Gastrocnemius medialis (tissue), 4 donors: ENCODE results near the gene LTBP4. TPM values are rescaled to one million over a fixed set of nuclear protein-coding genes. Genes with fewer than 3 reads are reported as not detected.
"Not testable (repeated sequence)": the region's sequence is repeated elsewhere in the genome, so short reads cannot be mapped to it uniquely, and the experiment has no call there.

Experiments used
- ATAC-seq, 2 donors: fragments of 150-250 bp; one replicate each; pipeline ENCODE4 v1.9.1; 2016
- DNase-seq, 2 donors: peaks; one replicate each; pipeline ENCODE4 v3.0.0-alpha.2; 2019
- H3K27ac ChIP-seq, 4 donors: fragments of 200-600 bp; sonication (generic); 1 replicate in 1 of 4; 2 replicates in 3 of 4; pipeline ENCODE4 v1.5.1; 2016 to 2018; ENCODE audit warnings: mild to moderate bottlenecking in 2 of 4, moderate library complexity in 1 of 4
- H3K27me3 ChIP-seq, 3 donors: fragments of 200-600 bp; sonication (generic) in 2 of 3; 1 replicate in 1 of 3; 2 replicates in 2 of 3; pipeline versions ENCODE4 v1.5.1 to v1.6.0; 2016 to 2019; ENCODE audit warnings: mild to moderate bottlenecking in 1 of 3, moderate library complexity in 1 of 3
- H3K36me3 ChIP-seq, 2 donors: fragments of 200-600 bp; sonication (generic) in 1 of 2; one replicate each; pipeline ENCODE4 v1.5.1; 2017 to 2018
- H3K4me1 ChIP-seq, 2 donors: fragments of 200-600 bp; sonication (generic) in 1 of 2; one replicate each; pipeline ENCODE4 v1.5.1; 2016 to 2017; ENCODE audit warnings: mild to moderate bottlenecking in 2 of 2
- H3K4me3 ChIP-seq, 4 donors: fragments of 200-600 bp; sonication (generic) in 3 of 4; 1 replicate in 1 of 4; 2 replicates in 3 of 4; pipeline ENCODE4 v1.5.1; 2016 to 2019; ENCODE audit warnings: mild to moderate bottlenecking in 2 of 4
- H3K9me3 ChIP-seq, 3 donors: fragments of 200-600 bp; sonication (generic) in 2 of 3; 1 replicate in 1 of 3; 2 replicates in 2 of 3; pipeline ENCODE4 v1.5.1; 2016 to 2019
- POLR2A ChIP-seq, 2 donors: fragments of 450-650 bp; IDR thresholded peaks; one replicate each; pipeline ENCODE4 v1.6.1; 2017; ENCODE audit warnings: antibody characterized with exemption in 2 of 2, mild to moderate bottlenecking in 2 of 2, moderate library complexity in 2 of 2
- in situ Hi-C, 4 donors: fragments of 200-750 bp; cut with MboI; loops; one replicate each; pipeline versions ENCODE4 v1.15.0 to v1.8.0; 2017; ENCODE audit warnings: low sequenced_read_pairs in 4 of 4
- intact Hi-C: fragments of 100-400 bp; cut with DNase I; formaldehyde crosslinking; loops from one replicate; pipeline ENCODE4 v1.15.1; 2023; ENCODE audit warnings: low total_unique reads
- total RNA-seq, 4 donors: library from RNA; depleted of rRNA; stranded (reverse); fragments of >200 nt; gene quantifications; one replicate each; pipeline versions ENCODE4 v1.1.0 to v1.2.3, GENCODE V29; 2016
- TF ChIP-seq, protein P1 (sequence below), 5 experiments: fragments of 450-650 bp in 3 of 5; fragments of 200-600 bp in 2 of 5; sonication (generic) in 2 of 5; IDR thresholded peaks in 4 of 5; conservative IDR thresholded peaks in 1 of 5; 1 replicate in 4 of 5; 2 replicates in 1 of 5; pipeline ENCODE4 v1.5.1; 2016 to 2019; ENCODE audit warnings: antibody characterized with exemption in 5 of 5, mild to moderate bottlenecking in 3 of 5, moderate library complexity in 3 of 5

LTBP4 gene
- total RNA-seq, 4 donors from 2014 or later = 34.4 to 46.7 (median 40.5) TPM

GRCh38 chr19:40642051-40642706 lies 41.0 kb downstream of the LTBP4 start:
- in situ Hi-C loops = loop anchor here in 1 of 4 donors (25.0 kb wide), 1 partner anchor 505 kb away; no protein-coding TSS in a partner anchor
- Histone ChIP-seq H3K4me3 (no peak overlapping the region), H3K27me3 (no peaks in the 10 kb centered on the region), H3K36me3 (no peaks in the 10 kb centered on the region), H3K27ac (no peak overlapping the region), H3K9me3 (no peaks in the 10 kb centered on the region), H3K4me1 (peaks cover 7 to 9% of the 10 kb centered on the region in 2 donors)
- DNase-seq (no peak), ATAC-seq (no peak)
- no peak for TF ChIP-seq POLR2A (IDR thresholded peaks at IDR 0.05)
- TF ChIP-seq, protein P1, sequence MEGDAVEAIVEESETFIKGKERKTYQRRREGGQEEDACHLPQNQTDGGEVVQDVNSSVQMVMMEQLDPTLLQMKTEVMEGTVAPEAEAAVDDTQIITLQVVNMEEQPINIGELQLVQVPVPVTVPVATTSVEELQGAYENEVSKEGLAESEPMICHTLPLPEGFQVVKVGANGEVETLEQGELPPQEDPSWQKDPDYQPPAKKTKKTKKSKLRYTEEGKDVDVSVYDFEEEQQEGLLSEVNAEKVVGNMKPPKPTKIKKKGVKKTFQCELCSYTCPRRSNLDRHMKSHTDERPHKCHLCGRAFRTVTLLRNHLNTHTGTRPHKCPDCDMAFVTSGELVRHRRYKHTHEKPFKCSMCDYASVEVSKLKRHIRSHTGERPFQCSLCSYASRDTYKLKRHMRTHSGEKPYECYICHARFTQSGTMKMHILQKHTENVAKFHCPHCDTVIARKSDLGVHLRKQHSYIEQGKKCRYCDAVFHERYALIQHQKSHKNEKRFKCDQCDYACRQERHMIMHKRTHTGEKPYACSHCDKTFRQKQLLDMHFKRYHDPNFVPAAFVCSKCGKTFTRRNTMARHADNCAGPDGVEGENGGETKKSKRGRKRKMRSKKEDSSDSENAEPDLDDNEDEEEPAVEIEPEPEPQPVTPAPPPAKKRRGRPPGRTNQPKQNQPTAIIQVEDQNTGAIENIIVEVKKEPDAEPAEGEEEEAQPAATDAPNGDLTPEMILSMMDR (IDR thresholded peaks at IDR 0.05 in 4 of 5, conservative IDR thresholded peaks at IDR 0.05 in 1 of 5) = no peak
- intact Hi-C loops = no loop called here

- Histone ChIP-seq H3K27ac (no peak overlapping the region), H3K27me3 (no peaks in the 10 kb centered on the region), H3K36me3 (no peaks in the 10 kb centered on the region), H3K4me3 (no peak overlapping the region), H3K4me1 (peaks cover 7 to 9% of the 10 kb centered on the region in 2 donors), H3K9me3 (no peaks in the 10 kb centered on the region)
- ATAC-seq (no peak), DNase-seq (no peak)
- in situ Hi-C loops = loop anchor here in 1 of 4 donors (25.0 kb wide), 1 partner anchor 506 kb away; no protein-coding TSS in a partner anchor
- intact Hi-C loops = no loop called here
- no peak for TF ChIP-seq POLR2A (IDR thresholded peaks at IDR 0.05)
- TF ChIP-seq, protein P1 (IDR thresholded peaks at IDR 0.05 in 4 of 5, conservative IDR thresholded peaks at IDR 0.05 in 1 of 5) = no peak
These were observed 41.7 kb downstream of the LTBP4 start for GRCh38 chr19:40642757-40643305.

DNA sequence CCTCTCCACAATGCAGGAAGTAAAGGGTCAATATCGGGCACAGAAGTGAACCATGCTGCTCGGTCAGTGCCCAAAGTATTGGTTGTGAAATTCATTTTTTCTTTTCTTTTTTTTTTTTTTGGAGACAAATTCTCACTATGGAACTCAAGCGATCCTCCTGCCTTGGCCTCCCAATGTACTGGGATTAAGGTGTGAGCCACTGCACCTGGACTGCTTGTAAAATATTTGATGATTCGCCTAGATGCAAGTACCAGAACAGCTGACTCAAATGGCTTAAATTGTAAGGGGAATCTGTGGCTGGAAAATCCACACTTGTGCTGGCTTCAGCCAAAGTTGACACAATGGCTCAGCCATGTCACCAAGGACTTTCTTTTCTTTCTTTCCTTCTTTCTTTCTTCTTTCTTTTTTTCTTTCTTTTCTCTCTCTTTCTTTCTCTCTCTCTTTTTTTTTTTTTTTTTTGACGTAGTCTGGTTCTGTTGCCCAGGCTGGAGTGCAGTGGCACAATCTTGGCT lies 45.6 kb downstream of the LTBP4 start:
- intact Hi-C loops = no loop called here
- H3K4me1 ChIP-seq = peaks cover 14 to 18% of the 10 kb centered on the region in 2 donors
- in situ Hi-C loops = loop anchor here in 1 of 4 donors (25.0 kb wide), 1 partner anchor 509 kb away; no protein-coding TSS in a partner anchor
- H3K9me3 ChIP-seq = no peaks in the 10 kb centered on the region
- ATAC-seq = no peak
- TF ChIP-seq, protein P1 (IDR thresholded peaks at IDR 0.05 in 4 of 5, conservative IDR thresholded peaks at IDR 0.05 in 1 of 5) = no peak
- no peak for TF ChIP-seq POLR2A (IDR thresholded peaks at IDR 0.05)
- H3K27ac ChIP-seq = peak overlapping the region; percentile 70 to 76 (median 74)
- no peaks in the 10 kb centered on the region for H3K27me3 ChIP-seq
- peak overlapping the region; percentile 14 to 31 (median 28) for H3K4me3 ChIP-seq
- H3K36me3 ChIP-seq = no peaks in the 10 kb centered on the region
- no peak for DNase-seq

- H3K27me3 ChIP-seq, DNase-seq, ATAC-seq, H3K4me3 ChIP-seq, H3K36me3 ChIP-seq, intact Hi-C loops, H3K9me3 ChIP-seq: not testable (repeated sequence)
- H3K4me1 ChIP-seq = peaks cover 18 to 20% of the 10 kb centered on the region in 2 donors
- in situ Hi-C loops = loop anchor here (10.0 to 25.0 kb wide), 5 partner anchors 175 to 612 kb away; partner anchors contain the start of gene HNRNPUL1 (in 1 of the 4)
- peak overlapping the region in 3 of 4 donors; percentile 37 to 60 (median 49) for H3K27ac ChIP-seq
These were observed 48.9 kb downstream of the LTBP4 start for GRCh38 chr19:40649903-40650675.
